Kidney epithelial cell (primary cell): Measurements from ENCODE around the gene RSAD2. TPM values are rescaled to one million over a fixed set of nuclear protein-coding genes. Genes with fewer than 3 reads are reported as not detected.

Experiments used
- DNase-seq: peaks from one replicate; pipeline ENCODE4 v3.0.0-alpha.2; 2010; ENCODE audit warnings: low read depth
- H3K27me3 ChIP-seq: 2 replicates; pipeline ENCODE4 v1.6.0; 2011; ENCODE audit warnings: low read length; ENCODE audit not compliant: control insufficient read depth, insufficient read depth
- H3K36me3 ChIP-seq: 2 replicates; pipeline ENCODE4 v1.5.1; 2011; ENCODE audit warnings: low read length; ENCODE audit not compliant: control insufficient read depth, insufficient read depth
- H3K4me3 ChIP-seq: 2 replicates; pipeline ENCODE4 v1.5.1; 2011; ENCODE audit warnings: low read depth, mild to moderate bottlenecking, control low read depth, low read length
- total RNA-seq: library from RNA; depleted of rRNA; stranded (reverse); fragments of >200 nt; gene quantifications from 2 replicates; pipeline ENCODE4 v1.2.3, GENCODE V29; 2015
- TF ChIP-seq, protein P1 (sequence below): IDR thresholded peaks from 2 replicates; pipeline ENCODE4 v1.5.1; 2011; ENCODE audit warnings: mild to moderate bottlenecking, moderate library complexity, low read length, control low read depth, inconsistent platforms; ENCODE audit not compliant: insufficient read depth, poor library complexity, severe bottlenecking

RSAD2 gene
- total RNA-seq, 1 donor from 2014 or later = 3.6 TPM

DNA sequence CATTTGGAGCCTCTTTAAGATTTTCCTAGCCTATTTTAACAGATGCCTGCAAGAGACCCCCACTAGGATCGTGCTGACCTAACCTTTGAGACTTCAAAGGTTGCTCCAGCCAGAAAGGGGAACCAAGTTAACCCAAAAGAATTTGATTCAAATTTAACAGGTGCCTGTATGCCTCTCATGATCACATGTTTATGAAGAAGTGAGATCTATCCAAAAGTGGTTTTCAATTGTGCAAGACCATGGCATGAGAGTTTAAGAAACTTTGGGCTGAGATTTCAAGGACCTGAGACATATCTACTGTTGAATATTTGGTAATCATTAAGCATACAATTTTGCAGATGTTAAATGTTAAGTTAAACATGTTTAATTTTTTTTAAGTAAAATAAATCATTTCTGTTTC, 1.3 kb upstream of the RSAD2 start:
- Histone ChIP-seq H3K27me3 (no peaks in the 10 kb centered on the region), H3K36me3 (no peaks in the 10 kb centered on the region)
- TF ChIP-seq, protein P1, sequence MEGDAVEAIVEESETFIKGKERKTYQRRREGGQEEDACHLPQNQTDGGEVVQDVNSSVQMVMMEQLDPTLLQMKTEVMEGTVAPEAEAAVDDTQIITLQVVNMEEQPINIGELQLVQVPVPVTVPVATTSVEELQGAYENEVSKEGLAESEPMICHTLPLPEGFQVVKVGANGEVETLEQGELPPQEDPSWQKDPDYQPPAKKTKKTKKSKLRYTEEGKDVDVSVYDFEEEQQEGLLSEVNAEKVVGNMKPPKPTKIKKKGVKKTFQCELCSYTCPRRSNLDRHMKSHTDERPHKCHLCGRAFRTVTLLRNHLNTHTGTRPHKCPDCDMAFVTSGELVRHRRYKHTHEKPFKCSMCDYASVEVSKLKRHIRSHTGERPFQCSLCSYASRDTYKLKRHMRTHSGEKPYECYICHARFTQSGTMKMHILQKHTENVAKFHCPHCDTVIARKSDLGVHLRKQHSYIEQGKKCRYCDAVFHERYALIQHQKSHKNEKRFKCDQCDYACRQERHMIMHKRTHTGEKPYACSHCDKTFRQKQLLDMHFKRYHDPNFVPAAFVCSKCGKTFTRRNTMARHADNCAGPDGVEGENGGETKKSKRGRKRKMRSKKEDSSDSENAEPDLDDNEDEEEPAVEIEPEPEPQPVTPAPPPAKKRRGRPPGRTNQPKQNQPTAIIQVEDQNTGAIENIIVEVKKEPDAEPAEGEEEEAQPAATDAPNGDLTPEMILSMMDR = no peak

DNA sequence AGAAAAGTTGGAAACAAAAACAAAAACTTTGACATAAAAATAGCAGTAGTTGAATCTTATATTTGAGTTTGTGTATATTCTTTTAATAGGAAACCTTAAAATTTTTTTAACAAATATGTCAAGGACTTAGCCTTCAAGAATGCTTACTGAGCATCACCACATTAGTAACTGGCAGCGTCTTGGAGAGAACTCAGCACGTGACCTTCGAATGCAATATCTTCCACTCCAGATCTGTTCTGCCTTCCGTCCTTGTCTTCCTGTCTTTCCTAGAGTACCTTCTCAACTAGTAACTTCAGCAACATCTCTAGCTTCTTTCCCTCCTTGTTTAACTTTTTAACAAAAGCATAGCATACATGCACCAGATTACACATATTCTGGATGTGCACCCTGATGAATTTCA, 972 bp downstream of the RSAD2 start:
- no peak for DNase-seq
- TF ChIP-seq, protein P1 = no peak
- H3K36me3 ChIP-seq = no peaks in the 10 kb centered on the region
- no peaks in the 10 kb centered on the region for H3K27me3 ChIP-seq
- H3K4me3 ChIP-seq = no peak overlapping the region

More for the DNA sequence above, 1.3 kb upstream of the RSAD2 start:
- DNase-seq = no peak
- no peak overlapping the region for H3K4me3 ChIP-seq

DNA sequence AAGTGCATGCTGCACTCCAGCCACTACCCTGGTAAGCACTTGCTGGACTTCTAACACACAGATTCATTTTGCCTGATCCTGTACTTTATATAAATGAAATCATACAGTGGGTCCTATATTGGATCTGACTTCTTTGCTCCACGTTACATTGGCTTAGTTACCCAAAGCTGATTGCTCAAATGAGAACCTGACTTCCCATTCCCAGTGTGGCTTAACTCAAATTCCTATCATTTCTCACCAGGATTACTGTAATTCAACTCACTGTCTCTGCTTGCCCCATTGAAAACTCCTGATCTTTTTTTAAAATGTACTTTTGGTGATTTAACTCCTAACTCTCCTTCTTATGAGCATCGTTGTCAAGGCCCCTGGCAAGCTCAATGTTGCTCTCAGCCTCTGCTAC, 1.4 kb downstream of the RSAD2 start:
- no peak overlapping the region for H3K4me3 ChIP-seq
- no peaks in the 10 kb centered on the region for H3K27me3 ChIP-seq
- no peak for DNase-seq
- TF ChIP-seq, protein P1 = no peak
- H3K36me3 ChIP-seq = no peaks in the 10 kb centered on the region

DNA sequence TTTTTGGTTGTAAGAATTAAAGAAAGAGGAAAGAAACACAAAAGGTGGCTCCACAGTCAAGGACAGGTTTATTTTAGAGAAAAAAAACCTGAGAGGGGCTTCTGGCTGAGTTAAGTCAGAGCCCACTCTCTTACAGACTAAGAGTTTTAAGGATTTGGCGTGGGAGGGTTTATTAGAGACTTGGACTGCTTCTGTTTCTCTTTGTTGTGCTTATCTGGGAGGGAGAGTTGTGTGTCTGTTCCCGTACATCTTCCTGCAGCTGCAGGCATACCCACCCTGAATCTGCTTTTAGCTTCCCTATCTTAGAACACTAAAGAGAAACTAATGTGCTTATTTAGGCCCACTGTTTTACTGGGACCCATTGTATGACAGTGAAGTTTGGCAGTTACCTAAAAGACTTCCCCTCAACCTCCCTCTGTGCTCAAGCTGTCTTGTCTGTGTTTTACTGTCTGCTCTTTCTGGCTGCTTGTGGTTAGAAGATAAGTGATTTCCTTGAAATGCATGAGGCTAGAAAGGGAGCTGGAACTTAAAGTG, 2.7 kb downstream of the RSAD2 start:
- TF ChIP-seq, protein P1 = no peak
- no peaks in the 10 kb centered on the region for H3K27me3 ChIP-seq
- no peak for DNase-seq
- no peaks in the 10 kb centered on the region for H3K36me3 ChIP-seq
- no peak overlapping the region for H3K4me3 ChIP-seq

DNA sequence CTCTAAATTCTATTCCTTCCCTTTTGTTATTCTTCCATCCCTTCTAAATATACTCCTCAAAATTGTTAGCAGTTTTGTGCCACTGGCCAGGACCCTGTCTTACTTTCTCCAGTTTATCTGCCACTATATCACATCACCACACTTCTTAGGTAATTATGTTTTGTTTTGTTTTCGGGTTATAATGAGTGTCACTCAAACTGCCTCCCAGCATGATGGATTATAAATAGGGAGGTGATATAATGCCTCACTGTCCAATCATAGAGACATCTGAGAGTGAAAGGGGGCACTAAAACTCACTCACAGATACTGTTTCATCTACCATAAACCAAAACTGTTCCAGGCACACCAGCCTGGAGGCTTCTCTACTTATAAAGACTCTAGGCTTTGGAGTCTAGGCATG, 3.5 kb downstream of the RSAD2 start:
- no peak for DNase-seq
- TF ChIP-seq, protein P1 = no peak

DNA sequence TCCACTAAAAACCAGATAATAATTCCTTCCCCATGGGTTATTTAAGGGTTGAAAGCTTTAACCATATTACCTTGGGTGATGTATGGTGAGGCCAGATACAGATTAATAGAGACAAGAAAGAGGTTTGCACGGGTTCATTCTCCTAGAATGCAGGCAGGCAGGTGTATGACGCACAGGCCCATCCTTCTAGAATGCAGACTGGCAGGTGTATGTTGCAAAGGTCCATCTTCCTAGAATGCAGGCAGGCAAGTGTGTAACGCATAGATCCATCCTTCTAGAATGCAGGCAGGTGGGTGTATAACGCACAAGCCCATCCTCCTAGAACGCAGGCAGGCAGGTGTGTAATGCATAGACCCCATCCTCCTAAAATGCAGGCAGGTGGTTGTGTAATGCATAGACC, 3.9 kb downstream of the RSAD2 start:
- Histone ChIP-seq H3K27me3 (no peaks in the 10 kb centered on the region), H3K36me3 (no peaks in the 10 kb centered on the region), H3K4me3 (no peak overlapping the region)
- DNase-seq = no peak
- TF ChIP-seq, protein P1 = no peak

More for the DNA sequence above, 3.5 kb downstream of the RSAD2 start:
- Histone ChIP-seq H3K4me3 (no peak overlapping the region), H3K36me3 (no peaks in the 10 kb centered on the region), H3K27me3 (no peaks in the 10 kb centered on the region)
